Fibroblast of skin of right quadriceps (primary cell): ENCODE data around the gene PKDCC.

Source experiments
- DNase-seq: peaks from one replicate; pipeline ENCODE4 v3.0.0-alpha.2; 2013

PKDCC gene

GRCh38 chr2:42092084-42092996, 44.5 kb downstream of the PKDCC start:
- DNase-seq: no peak

- no peak for DNase-seq
Observed at GRCh38 chr2:42094114-42094513, 46.3 kb downstream of the PKDCC start.

GRCh38 chr2:42095923-42096408, 48.1 kb downstream of the PKDCC start:
- DNase-seq: peak; percentile 71

- DNase-seq: no peak
Observed at GRCh38 chr2:42096869-42097591, 49.2 kb downstream of the PKDCC start.

DNA sequence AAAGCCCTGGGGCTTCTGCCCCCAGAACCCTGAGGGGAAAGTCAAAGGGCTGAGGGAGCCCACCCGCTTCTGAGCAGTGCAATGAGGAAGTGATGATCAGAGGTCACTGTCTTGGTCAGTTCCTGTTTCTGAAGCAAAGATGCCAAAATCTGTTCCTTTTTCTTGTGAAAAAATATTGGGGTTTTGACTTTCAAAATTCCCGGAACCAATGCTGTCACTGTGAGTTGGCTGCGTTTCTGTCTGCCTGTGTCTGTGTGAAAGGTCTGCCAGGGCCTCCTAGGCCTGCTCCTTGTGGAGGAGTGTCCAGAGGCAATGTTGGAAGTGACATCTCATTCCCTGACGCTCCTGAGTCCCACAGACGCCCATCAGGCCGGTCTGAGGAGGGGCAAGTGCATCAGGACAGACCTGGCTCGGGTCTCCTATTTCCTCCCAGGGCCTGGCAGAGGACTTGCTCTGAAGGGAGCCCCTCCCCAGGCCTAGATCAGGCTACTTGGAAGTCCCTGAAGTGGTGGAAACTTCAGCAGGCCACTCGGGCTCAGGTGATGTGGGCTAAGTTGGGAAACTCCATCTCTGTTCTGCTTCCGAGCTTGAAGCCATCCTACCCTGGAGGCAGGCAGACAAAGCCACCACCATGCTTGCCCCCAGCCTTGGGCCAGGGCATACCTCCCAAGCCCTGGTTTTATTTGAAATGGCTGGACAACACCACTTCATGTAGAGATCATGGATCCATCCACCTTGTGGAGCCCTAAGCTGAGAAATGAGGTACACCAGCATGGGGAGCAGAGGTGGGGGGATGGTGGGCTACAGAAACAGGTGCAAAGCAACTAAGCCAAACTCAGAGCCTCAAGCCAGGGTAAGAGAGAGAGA, 51.0 kb downstream of the PKDCC start:
- DNase-seq: no peak

- DNase-seq: no peak
Observed at GRCh38 chr2:42099438-42100173, 51.8 kb downstream of the PKDCC start.

- DNase-seq: no peak
Observed at GRCh38 chr2:42100683-42101205, 52.9 kb downstream of the PKDCC start.

DNA sequence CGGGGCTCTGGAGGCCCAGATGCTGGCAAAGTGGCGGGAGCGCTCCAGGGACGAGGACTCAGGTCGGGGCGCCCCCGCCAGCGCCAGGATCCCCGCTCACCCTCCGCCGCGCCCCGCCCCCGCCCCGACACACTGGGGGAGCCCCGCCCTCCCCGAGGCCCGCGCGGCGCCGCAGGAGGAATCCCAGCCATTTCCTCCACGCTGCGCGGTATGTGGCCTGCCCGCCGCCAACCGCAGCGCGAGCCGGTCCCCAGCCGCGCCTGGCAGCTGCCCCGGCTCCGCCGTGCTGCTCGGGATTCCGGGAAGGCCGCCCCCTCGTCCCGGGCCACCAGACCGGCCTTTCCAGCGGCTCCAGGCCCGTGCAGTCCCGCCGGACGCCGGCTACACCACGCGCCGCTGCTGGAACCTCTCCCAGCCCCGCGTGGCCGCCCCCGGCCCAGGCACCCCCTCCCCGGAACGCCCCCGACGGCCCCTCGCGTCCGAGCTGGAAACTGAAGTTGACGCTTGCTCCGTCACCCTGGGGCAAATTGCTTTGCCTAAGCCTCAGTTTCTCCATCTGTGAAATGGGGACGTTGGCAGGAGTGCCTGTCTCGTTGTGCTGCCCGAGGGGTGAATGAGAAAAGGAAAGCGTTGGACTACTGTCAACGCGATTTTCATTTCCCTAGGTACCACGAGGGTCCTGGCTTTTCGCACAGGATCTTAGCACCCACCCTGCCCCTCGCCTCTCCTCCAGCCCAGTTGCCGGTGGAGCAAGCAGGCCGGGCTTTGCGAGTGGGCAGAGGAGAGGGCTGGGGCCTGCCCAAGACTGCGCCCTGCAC, 53.6 kb downstream of the PKDCC start:
- peak; percentile 87 for DNase-seq

- DNase-seq: peak; percentile 91
Observed at GRCh38 chr2:42102024-42102590, 54.3 kb downstream of the PKDCC start.

DNA sequence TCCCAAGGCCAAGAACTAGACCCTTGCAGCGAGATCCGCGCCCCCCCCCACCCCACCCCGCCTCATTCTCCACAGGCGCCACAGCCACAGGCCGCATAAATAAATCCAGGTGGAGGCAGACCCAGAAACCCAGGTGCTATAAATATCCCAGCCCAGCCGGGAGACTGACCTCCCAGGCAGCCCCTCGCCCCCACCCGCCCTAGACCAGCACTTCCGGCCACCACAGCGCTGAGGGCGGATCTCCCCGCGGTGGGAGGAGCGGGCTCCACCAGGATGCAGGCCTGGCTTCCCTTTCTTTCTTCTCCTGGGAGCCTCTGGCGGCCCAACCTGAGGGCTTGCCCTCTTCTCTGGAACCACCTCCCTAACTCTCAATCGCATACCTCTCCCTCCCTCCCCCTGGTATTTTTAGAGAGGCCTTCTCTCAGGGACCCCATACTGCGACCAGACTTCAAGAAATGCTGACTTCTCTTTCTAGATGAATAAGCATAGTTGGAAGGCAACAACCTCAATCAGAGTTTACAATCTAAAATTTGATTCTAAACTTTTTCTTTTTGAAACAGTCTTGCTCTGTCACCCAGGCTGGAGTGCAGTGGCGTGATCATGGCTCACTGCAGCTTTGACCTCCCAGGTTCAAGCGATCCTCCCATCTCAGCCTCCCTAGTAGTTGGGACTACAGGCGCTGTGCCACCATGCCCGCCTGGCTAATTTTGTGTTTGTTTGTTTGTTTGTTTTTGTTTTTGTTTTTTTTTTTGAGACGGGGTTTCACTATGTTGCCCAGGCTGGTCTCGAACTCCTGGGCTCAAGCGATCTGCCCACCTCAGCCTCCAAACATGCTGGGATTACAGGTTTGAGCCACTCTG, 55.0 kb downstream of the PKDCC start:
- DNase-seq: peak; percentile 71

DNA sequence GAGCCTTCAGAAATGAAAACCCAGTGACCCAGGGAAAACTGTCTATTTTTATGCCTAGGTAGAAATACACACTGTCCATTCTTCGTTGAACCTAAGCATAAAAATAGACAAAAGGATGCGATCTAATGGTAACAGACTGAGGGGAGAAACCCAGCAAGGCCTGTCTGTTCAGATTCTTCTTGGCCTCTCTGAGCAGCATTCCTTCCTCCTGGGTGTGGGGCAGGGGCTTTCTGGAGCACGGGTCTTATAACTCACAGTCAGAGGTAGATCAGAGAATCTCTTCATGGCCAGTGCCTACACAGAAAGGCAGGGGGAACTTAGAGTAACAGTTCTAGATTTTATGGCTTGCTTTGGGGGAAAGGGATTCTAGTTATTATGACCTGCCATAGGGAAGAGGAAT, 56.0 kb downstream of the PKDCC start:
- DNase-seq: no peak

- DNase-seq: no peak
Observed at GRCh38 chr2:42104621-42105020, 56.8 kb downstream of the PKDCC start.

- peak; percentile 45 for DNase-seq
Observed at GRCh38 chr2:42105330-42106256, 57.8 kb downstream of the PKDCC start.

- DNase-seq: no peak
Observed at GRCh38 chr2:42106257-42106816, 58.5 kb downstream of the PKDCC start.

DNA sequence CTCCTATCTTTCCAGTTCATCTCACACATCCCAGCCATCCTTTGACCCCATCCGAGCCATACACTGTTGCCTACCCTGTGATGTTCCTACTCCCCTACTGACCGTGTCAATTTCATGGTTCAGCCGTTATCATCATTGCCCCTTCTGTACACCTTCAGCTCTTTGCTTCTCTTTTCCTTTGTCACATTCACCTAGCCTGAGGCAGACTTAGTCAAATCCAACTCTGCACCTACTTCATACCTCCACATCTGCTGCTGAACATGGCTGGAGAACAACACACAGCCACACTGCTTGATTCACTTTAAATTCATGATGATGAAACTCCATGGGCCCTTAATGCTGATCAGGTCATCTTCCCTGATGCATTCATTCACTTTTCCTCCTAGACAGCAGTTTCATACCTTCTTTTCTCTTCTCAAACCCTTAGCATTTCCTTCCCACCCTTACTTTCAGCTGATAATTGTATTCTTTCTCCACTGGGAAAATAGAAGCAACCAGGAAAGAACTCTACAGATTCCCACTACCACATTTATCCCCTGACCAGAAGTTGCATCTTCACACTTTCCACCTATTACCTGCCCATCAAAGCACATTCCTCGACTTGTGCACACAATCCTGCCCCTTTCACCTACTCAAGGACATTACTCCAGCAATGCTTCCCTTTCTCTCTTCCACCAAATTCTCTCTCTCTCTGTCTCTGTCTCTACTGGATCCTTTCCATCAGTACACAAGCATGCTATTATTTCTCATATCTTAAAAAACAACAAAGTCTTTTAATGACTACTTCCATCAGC, 59.6 kb downstream of the PKDCC start:
- DNase-seq: no peak
